MV-4-11 (cell line): ENCODE results near the gene LPXN.

Experiments
- DNase-seq: peaks from one replicate; lab custom pipeline; 2025; lab: John Stamatoyannopoulos, UW

Gene LPXN

DNA sequence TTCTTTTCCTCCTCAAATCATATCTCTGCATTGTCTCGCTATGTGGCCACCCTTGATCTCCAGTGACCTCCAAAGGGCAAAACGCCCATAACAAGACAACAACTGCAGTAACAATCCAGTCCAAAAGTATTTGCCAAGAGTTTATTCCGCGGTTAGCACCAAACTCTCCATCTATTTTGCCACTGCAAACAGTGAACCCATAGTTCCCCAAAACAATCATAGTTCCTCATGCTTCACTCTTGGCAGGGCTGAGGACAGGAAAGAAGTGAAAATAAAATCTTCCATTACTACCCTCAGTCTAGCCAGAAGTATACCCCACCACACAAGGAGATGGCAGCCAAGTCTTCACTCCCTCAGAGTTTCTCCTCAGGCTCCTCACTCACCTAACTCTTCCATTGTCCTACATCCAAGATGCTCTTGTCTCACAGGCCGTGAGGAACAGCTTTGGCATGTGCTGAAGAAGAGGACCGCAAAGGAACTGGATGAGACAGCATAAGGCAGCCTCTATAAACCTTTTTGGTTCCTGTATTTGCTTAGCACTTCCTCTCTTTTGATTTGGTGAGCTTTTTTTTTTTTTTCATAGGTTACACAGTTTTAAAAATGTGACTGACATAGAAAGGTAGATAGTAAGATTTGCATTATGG, at the start of gene LPXN:
Gene LPXN (minus strand): TSS at position 480 of the 644 bp plus-strand sequence. CDS start 84 bp downstream, at position 396.
- peak; percentile 91 for DNase-seq

- no peak for DNase-seq
Observed at GRCh38 chr11:58625086-58625485, 49.4 kb upstream of the LPXN start.

DNA sequence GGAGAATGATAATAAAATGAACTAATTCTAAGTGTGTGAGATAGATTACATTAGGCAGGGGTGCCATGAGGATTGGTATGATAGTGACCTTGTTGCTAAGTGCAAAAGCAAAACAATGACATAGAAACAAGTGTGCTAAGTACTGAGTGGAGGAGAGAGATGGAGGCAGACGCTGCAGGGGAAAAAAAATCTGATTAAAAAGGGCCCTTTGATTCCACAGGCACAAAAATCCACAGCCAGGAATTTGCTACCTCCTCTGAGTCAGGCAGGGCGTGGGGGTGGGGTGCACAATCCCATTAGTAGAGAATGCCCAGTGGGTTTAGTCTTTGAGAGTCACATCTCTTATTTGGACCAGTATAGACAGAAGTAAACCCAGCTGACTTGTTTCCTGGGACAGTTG, 46.7 kb upstream of the LPXN start, which contains the start of gene CNTF:
Gene CNTF (plus strand): TSS at position 322 of the 400 bp plus-strand sequence. CDS start 88 bp downstream, outside the sequence.
- DNase-seq, result no peak

DNA sequence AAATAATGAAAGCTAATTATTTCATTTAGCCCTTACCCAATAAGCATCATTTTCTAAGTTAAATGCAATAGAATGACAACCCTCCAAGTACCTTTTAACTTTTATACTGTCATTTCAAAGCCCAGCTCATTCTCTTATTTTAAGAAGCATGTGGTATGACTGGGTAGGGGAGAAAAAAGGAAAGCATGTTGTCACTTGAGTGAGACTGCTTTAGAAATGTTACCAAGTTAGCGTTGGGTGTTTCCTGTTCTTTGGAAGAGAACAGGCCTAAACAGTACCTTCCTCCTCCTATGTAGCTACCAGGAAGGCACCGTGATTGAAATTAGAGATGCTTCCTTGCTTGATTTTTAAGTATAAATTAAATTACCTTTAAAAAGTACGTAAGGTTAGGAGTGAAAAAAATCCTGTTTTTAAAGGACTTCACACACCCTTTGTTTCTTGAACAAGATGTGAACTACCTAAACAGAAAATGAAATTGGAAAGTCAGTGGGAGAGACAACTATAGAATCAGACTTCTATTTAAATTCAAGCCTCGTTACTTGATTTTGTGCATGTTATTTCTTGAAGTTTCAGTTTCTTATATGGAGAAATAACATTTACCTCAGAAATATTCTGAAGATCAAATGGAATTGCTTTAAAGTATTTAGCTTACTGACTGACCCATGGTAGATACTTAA, 46.1 kb upstream of the LPXN start:
- DNase-seq, result no peak

GRCh38 chr11:58617976-58618557, 42.4 kb upstream of the LPXN start:
- DNase-seq, result no peak

DNA sequence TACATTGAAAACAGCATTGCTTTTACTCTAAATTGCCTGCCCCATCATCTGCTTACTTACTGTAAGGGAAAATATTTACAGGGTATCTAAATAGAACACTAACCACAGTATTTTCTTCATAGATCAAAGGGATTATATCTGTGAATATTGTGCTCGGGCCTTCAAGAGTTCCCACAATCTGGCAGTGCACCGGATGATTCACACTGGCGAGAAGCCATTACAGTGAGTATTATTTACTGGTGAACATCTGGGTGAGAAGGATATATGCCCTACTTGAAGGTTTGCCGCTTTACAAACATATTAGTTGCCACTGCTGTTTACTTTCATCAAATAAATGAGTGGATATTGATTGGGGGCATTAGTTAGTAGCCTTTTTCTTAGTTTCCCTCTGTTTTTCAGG, 40.9 kb upstream of the LPXN start:
- no peak for DNase-seq

DNA sequence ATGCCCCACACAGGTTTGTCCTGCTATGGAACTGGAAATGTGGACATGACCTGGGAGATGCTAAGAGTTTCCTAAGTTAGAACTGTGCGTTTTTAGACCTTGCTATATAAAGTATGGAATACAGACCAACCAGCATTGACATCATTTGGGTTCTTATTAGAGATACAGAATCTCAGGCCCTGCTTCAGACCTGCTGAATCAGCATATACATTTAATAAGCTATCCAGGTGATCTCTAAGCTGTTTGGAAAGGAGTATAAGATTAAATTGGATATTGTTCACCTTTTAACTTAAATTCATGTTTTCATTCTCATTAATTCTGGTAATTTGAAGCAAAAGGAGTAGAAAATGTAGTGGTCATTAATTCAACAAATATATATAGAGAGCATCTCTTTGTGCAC, 39.9 kb upstream of the LPXN start:
- DNase-seq, result no peak

DNA sequence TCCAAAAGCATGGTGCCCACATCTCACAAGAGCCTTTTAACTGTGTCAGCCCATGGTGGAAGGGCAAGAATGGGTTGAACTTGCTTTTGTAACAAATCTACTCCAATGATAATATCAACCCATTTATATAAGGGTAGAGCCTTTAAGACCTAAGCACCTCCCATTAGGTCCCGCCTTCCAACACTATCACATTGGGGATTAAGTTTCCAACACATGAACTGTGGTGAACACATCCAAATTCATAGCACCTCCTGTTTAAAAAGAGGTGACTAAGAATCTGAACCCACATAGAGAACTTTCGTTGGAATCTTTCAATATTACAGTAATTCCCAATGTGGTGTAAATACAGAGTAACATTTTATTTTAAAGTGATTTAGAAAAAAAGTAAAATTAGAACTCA, 37.6 kb upstream of the LPXN start:
- no peak for DNase-seq

- DNase-seq, result peak; percentile 60
Observed at GRCh38 chr11:58609723-58610122, 34.1 kb upstream of the LPXN start.

GRCh38 chr11:58608331-58608730, 32.7 kb upstream of the LPXN start:
- no peak for DNase-seq

DNA sequence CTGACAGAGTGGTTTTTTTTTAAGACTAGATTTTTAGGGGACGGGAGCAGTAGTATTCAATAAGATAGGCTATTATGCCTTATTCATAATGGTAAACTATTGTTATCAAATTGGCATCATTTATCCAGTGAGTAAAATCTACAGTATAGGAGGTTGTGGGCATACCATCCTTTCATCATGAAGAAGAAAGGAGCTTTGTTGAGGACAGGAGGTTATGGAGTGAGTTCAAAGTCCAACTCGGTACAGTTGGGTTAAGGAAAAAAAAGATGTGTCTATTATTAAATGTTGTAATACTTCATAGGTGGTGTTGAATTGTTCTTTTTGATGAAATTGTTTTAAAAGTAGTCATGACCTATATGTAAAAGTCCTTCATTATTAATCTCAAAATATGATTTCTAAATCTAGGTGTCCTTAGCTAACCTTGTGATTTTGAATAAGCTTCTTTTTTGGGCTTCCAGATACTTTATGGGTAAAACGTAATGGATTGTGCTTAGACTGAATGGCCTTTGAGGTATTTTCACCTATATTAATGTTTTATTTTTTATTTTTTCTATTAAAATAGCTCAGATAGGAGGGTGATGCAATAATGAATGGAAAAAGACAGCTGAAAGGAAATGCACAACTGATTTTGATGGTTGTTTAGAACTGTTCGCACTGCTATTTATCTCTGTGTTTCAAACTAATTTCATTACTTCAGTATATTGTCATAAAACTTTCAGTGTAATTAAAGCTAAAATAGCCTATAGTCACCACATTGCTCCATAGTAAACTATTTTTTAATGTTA, 31.5 kb upstream of the LPXN start:
- no peak for DNase-seq

DNA sequence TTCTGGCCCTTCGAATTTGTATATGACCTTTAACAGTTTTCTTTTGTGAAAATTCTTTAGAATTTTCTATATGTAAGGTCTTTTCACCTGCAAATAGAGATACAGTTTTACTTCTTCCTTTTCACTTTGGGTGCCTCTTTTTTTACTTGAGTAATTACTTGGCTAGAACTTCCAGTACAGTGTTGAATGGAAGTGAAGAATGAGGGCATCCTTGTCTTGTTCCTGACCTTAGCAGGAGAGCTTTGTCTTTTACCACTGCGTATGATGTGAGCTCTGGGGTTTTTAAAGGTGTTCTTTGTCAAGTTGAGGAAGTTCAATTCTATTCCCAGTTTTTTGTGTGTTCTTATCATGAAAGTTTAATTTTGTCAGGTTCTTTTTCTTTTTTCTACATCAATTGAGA, 24.9 kb upstream of the LPXN start:
- no peak for DNase-seq

DNA sequence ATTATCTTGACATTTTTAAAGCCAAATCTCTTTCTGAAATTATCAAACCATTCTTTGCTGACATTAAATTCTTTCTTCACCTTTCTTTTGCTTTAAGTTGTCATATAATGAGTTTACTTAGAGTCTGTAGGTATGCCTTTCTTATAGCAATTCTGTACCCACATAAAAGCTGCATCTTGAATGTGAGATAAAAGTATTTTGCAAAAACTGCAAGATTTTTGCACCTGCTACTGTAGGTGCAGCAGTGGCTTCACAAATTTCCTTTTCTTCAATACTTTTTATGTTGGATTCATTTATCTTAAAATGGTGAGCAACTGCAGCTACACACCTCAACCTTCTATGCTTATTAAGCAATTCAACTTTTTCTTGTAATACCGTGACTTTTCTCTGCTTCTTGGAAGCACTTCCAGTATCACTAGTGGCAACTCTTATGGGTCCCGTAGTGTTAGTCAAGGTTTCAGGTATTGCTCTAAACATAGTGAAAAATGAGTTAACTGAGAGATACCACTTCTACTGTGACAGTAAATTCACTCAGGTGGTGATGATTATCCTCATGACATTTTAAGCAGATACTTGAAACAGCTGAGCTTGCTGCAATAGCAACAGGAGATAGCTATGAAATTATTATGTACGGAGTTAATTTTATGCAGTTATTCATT, 22.0 kb upstream of the LPXN start:
- no peak for DNase-seq

- DNase-seq, result no peak
Observed at GRCh38 chr11:58596621-58597020, 21.0 kb upstream of the LPXN start.

GRCh38 chr11:58594826-58595225, 19.2 kb upstream of the LPXN start:
- no peak for DNase-seq

DNA sequence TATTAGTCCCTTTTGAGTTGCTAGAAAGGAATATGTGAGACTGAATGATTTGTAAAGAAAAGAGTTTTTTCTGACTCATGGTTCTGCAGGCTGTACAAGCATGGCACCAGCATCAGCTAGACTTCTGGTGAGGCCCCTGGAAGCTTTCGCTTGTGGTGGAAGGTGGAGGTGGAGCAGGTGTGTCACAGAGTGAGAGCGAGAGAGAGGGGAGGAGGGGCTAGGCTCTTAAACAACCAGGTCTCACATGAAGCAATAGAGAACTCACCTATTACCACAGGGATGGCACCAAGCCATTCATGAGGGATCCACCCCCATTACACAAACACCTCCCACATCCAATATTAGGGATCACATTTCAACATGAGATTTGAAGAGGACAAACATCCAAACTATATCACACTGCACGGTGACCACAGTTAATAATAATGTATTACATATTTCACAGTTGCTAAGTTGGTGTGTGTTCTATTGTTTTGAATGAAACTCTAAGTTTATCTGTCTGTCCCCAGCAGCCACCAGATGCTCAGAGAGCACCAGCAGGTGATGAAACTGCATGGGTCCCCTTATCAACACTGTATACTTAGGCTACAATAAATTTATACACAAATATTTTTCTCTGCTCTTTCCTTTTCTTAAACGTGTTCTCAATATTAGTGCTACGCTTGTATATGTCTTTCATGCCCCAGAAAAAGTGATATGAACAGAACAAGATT, 17.3 kb upstream of the LPXN start:
- no peak for DNase-seq

DNA sequence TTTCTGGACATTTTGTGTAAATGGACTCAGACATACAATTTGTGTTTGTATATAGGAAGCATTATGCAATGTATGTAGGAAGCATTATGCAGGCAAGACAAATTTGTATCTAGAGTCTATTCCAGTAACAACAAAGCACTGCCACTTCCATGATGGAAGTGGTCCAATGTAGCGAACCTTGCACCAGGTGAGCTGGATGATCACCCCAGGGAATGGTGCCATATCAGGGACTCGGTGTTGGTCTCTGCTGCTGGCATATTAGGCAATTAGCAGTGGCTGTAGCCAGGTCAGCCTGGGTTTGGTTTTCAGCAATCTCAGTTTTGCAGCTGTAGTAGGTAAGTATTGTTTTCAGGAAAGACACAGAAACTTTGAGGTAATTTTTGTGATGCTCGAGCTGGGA, 16.0 kb upstream of the LPXN start:
- DNase-seq, result no peak

DNA sequence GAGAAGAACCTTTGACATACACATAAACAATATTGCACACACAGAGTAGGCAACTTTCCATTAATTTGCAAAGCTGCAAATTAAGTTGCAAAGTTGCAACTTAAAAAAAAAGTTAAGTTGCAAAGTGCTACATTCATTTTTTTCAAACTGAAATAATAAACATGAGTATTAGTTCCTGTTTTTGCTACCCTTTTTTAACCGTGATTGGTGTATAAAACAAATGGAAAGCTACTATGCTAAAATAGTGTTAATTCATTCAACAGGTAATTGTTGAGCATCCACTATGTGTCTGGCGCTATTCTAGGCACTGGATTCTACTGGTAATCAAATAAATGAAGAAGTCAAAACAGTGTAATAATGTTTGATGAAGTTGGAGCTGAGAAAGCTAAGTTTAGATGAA, 11.3 kb upstream of the LPXN start:
- DNase-seq, result no peak

DNA sequence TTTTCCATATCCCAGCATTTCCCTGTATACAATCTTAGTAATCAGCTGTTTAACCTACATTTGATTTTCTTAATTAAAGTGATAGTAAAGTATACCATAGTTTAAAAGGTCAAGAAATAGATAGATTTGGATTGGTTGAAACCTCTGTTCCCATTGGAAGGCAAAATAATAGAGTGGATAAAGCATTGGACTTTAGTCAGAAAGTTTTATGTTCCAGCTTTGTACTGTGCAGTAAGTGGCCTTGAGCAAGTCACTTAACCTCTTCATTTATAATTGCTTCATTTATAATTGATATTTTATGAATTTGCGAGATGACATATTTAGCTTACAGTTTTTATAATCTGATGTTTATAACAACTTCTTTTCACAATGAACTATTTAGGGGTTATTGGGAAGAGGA, 6.8 kb upstream of the LPXN start:
- DNase-seq, result no peak

- no peak for DNase-seq
Observed at GRCh38 chr11:58580311-58580710, 4.7 kb upstream of the LPXN start.
